IPS-18c (cell line): ENCODE data around the gene ARFGEF2.
"Not testable (repeated sequence)": the region's sequence is repeated elsewhere in the genome, so short reads cannot be mapped to it uniquely, and the experiment has no call there.

Source experiments
- H3K4me3 ChIP-seq: 2 replicates; pipeline ENCODE4 v1.7.0; 2013; ENCODE audit warnings: low read depth, mild to moderate bottlenecking, low read length, moderate library complexity; ENCODE audit not compliant: insufficient read depth
- H3K9me3 ChIP-seq: one replicate; pipeline ENCODE4 v1.6.1; 2013; ENCODE audit warnings: mild to moderate bottlenecking, low read length, moderate library complexity; ENCODE audit not compliant: control insufficient read depth, insufficient read depth

Gene ARFGEF2

GRCh38 chr20:48921168-48921882, at the start of gene ARFGEF2:
TSS of gene ARFGEF2 (plus strand) at chr20:48921711. CDS start at chr20:48921890, 179 bp downstream.
- Histone ChIP-seq H3K4me3 (peak within 1 kb of the TSS; percentile 79), H3K9me3 (no peaks in the 10 kb centered on the region)

DNA sequence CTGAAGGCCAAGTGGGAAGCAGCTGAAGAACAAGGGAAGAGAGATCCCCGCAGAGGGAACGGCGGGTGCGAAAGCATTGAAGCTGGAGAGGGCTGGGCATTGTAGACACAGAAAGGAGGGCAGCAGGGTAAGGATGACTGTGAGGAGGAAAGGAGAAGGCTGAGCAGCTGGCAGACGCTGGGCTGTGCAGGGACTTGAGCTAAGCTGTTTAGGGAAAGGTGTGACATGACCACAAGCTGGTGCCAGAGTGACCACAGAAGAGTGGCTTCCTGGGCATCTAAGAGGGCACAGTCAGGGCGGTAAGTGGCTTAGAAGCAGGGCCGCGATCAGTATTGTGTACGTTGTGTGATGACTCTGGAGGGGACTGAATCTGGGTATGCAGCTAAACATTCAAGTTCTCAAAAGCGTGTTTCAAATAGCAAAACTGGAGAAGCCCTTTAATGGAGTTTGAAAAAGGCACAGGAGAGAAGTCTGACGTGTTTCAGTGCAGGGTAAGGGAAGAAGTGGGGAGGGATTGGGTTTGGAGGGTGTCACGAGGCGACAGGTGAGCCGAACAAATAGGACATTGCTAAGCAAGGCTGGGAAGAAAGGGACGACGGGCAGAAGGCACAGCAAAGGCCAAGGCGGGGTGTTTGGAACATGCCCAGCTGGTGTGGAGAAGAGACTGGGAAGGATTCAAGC, 46.1 kb upstream of the ARFGEF2 start:
- Histone ChIP-seq H3K4me3 (no peak overlapping the region), H3K9me3 (no peaks in the 10 kb centered on the region)

- no peaks in the 10 kb centered on the region for H3K9me3 ChIP-seq
- no peak overlapping the region for H3K4me3 ChIP-seq
Observed at GRCh38 chr20:48875914-48876240, 45.6 kb upstream of the ARFGEF2 start.

- Histone ChIP-seq H3K4me3 (no peak overlapping the region), H3K9me3 (no peaks in the 10 kb centered on the region)
Observed at GRCh38 chr20:48877304-48877703, 44.2 kb upstream of the ARFGEF2 start.

- no peaks in the 10 kb centered on the region for H3K9me3 ChIP-seq
- no peak overlapping the region for H3K4me3 ChIP-seq
Observed at GRCh38 chr20:48878534-48879248, 42.8 kb upstream of the ARFGEF2 start.

DNA sequence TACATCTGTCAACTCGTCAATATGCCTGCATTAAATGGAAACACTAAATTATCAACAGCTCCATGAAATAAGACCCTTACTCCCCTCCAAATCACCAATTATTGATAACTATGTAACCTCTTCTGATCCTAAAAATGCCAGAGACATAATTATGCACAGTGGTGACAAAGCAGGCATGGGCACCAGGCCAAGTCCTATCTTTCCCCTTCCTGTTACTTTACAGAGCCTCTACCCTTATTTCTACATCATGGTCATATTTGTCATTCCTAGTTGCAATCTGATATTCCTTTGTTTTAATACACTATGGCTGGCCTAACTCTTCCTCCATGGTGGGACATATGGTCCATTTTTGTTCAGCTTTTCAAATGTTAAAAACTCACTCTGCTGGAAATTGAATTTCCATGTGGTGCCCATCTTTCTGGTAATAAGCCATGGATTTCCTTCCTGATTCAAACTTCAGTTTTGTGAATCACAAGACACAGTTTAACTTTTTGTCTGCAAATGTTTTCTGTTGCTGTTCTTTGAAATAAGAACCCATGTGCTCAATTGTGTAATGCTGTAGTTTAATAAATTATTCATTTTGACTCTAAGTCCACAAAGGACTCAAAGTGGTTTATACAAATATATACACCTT, 41.8 kb upstream of the ARFGEF2 start:
- H3K9me3 ChIP-seq: no peaks in the 10 kb centered on the region
- H3K4me3 ChIP-seq: no peak overlapping the region

- Histone ChIP-seq H3K9me3 (no peaks in the 10 kb centered on the region), H3K4me3 (no peak overlapping the region)
Observed at GRCh38 chr20:48880331-48880730, 41.2 kb upstream of the ARFGEF2 start.

DNA sequence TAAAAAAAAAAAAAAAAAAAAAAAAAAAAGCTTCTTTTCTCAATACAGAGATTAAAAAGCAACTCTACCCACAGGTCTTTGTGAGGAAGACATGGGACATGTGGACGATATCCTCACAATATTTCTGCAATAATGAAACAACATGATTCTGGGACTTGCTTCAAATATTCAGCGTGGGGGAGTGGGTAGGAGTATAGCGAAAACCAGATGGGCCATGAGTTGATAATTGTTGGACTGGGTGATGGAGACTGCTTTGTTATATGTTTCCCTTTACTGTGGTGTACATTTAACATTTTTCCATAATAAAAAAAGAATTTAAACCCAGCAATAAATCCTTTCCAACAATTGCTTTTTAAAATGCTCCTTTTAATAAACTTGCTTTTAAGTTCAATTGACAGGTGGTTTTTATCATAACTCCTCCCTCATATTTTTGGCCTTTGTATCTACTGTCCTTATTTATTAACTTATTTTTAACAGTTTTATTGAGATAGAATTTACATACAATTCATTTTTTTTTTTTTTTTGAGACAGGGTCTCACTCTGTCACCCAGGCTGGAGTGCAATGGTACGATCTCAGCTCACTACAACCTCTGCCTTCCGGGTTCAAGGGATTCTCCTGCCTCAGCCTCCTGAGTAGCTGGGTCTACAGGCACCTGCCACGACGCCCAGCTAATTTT, 40.4 kb upstream of the ARFGEF2 start:
- H3K9me3 ChIP-seq: no peaks in the 10 kb centered on the region
- no peak overlapping the region for H3K4me3 ChIP-seq

DNA sequence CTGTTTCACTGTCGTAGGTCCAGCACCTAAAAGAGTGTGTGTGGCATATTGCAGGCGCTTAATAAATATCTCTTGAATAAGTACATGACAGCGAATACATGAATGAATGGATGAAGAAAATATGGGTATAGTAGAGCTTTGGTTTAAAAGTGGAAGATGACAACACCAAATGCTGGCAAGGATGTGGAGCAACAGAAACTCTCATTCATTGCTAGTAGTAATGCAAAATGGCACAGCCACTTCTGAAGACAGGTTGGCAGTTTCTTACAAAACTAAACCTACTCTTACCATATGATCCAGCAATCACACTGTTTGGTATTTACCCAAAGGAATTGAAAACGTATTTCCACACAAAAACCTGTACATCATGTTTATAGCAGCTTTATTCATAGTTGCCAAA, 36.3 kb upstream of the ARFGEF2 start:
- Histone ChIP-seq H3K9me3 (no peaks in the 10 kb centered on the region), H3K4me3 (no peak overlapping the region)

- H3K9me3 ChIP-seq: no peaks in the 10 kb centered on the region
- no peak overlapping the region for H3K4me3 ChIP-seq
Observed at GRCh38 chr20:48886194-48886593, 35.3 kb upstream of the ARFGEF2 start.

DNA sequence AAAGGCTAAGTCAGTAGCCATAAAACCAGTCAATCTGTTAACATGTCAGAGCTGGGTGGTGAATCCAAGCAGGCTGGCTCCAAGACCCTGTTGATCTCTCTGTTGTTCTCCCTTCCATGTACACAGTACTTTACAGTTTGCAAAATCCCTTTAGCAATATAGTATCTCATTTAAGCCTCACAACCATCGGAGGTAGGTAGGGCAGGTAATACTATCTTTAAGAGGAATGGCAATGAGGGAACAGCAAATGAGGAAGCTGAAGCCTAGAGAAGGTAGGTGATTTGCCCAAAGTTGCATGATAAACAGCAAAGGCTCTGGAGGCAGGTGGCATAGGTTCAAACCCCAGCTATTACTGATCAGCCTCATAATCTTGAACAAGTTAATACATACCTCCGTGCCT, 34.7 kb upstream of the ARFGEF2 start:
- Histone ChIP-seq H3K4me3 (no peak overlapping the region), H3K9me3 (no peaks in the 10 kb centered on the region)

GRCh38 chr20:48888517-48888916, 33.0 kb upstream of the ARFGEF2 start:
- H3K9me3 ChIP-seq, H3K4me3 ChIP-seq: not testable (repeated sequence)

DNA sequence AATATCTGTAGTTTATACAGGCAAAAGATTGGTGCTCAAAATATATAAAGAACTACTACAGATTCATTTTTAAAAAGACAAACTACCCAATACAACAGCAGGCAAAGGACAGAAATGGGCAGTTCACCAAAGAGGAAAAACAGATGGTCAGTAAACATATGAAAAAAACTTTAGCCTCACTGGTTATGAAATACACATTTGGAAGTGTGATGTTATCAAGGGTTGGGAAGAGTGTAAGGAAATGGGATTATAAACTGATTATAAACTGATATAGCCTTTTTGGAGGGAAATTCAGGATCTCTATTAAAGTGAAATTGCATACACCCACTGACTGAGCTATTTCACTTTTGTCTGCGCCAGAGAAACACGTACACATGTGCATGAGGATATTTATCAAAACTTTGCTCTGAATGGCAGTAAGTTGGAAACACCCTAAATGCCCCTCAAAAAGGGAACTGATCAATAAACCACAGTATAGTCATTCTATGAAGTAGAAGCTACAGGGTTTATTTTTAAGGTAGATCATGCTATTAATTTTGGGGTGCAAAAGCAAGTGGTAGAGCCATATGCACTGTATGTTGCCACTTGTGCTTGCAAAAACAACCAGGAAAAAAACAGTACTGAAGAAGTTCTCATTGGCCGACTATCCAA, 32.2 kb upstream of the ARFGEF2 start:
- no peaks in the 10 kb centered on the region for H3K9me3 ChIP-seq
- no peak overlapping the region for H3K4me3 ChIP-seq

- Histone ChIP-seq H3K9me3 (no peaks in the 10 kb centered on the region), H3K4me3 (no peak overlapping the region)
Observed at GRCh38 chr20:48891235-48892048, 30.1 kb upstream of the ARFGEF2 start.

DNA sequence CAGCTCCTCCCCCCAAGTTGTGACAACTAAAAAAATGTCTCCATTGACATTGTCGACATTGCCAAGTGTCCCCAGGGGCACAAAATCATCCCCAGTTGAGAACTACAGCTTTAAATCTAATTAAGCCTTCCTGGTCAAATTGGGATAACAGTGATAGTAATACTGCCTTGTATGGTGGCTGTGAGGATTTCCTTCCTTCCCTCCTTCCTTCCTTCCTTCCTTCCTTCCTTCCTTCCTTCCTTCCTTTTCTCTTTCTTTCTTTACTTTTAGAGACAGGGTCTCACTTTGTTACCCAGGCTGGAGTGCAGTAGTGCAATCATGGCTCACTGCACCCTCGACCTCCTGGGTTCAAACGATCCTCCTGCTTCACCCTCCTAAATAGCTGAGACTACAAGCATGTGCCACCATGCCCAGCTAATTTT, 29.5 kb upstream of the ARFGEF2 start:
- Histone ChIP-seq H3K4me3 (no peak overlapping the region), H3K9me3 (no peaks in the 10 kb centered on the region)

DNA sequence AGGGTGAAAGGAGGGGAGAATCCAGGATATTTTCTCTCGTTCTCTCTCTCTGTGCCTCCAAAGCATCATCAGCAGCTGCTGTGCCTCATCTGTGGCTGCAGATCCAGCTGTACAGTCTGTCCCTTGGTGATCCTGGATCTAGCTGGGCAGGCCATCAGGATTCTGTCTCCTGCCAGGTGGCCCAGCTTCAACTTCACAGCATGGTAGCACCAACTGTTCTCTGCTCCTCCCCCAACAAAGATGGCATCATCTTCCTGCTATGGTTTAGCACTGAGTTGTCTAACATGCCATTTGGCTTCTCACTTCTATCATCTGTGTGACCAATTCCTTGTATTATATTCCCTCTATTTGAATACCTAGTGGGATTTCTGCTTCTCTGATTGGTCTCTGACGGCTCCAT, 28.6 kb upstream of the ARFGEF2 start:
- Histone ChIP-seq H3K4me3 (no peak overlapping the region), H3K9me3 (no peaks in the 10 kb centered on the region)
